ENCODE measurements around the gene YWHAQ. TPM values are rescaled to one million over a fixed set of nuclear protein-coding genes. Genes with fewer than 3 reads are reported as not detected.

YWHAQ gene
- total RNA-seq, 1 donor from 2014 or later, result 335 TPM

DNA sequence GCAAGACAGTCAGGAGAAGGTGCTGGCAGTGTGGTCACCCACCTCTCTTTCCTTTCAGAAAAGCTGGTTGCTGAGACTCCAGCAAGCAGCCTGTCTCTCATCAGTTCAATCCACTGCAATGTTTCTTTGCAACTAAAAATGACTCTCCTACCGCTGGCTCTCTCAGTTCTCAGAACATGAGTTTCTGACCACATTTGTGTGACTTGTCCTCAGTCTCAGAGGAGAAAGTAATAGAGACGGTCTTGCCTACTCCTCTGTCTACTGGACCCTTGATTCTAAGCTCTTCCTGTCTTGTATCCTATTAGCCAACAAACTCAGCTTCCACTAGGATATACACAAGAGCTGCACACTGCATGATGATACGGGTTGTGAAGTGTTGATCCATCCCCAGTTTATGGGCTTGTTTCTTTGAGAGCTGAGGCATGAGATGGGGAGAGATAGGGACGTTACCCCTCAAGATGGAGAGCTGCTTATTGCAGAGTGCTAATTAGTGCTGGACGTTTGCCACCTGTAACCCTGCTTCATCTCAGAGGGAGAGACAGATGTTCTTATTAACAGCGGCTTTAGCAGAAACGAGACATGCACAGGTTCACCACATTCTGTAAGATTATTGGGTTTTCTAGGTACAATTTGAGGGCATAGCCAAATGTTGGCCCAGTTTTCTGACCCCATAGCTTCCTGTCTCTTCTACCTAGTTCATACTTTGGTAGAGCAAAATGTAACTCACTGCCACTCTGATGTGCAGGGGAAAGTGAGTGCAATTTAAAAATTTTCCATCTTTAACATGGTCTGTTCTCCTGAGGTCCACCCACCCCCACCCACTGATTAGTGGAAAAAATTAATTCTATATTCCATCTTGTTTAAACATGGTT lies 32.4 kb upstream of the YWHAQ start:
- intact Hi-C loops (cut with micrococcal nuclease), result no loop called here
- Mint-ChIP-seq H3K4me1 (peaks cover 16% of the 10 kb centered on the region), H3K27me3 (peaks cover 20% of the 10 kb centered on the region), H3K36me3 (ENCODE audit: low read depth) (no peaks in the 10 kb centered on the region), H3K27ac (no peak overlapping the region), H3K4me3 (no peak overlapping the region), H3K9me3 (no peaks in the 10 kb centered on the region)
- no peak for DNase-seq

DNA sequence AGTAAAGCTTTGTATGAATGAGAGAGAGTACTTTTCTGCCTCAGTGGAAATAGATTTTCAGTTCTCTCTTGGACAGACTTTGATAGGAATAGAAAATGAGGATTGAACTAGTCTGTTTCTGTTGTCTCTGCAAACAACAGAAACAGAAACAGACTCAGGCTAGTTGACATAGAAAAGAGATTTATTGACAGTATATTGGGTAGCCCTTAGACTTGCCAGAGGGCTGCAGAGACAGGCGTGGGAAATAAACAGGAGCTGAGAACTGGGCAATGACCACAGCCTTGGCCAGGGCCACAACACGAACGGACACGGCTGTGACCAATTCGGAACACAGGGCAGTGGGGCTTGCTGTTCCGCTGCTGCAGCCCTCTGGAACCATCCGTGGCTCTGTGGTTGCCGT lies 30.5 kb upstream of the YWHAQ start:
- peaks cover 31% of the 10 kb centered on the region for H3K4me1 Mint-ChIP-seq
- intact Hi-C loops (cut with micrococcal nuclease), result no loop called here

DNA sequence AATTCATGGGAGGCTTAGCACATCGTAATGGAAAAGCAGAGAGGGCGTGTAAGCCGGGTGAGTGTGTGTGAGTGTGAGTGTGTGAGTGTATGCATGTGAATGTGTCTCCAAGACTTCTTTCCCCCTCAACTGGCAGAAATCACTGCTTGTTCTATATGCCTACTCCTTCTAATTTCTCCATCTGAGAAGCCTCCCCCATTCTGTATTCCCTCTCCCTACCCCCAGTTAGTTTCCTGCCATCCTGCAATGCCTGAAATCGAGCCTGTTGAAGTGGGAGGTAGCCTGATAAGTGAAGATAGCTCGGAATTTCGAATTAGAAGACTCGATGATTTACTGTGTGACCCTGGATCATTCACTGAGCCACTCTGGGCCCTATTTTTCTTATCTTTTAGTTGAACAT lies 30.0 kb upstream of the YWHAQ start:
- peaks cover 34% of the 10 kb centered on the region for H3K4me1 Mint-ChIP-seq
- intact Hi-C loops (cut with micrococcal nuclease), result no loop called here
- DNase-seq, result no peak
- H3K4me3 Mint-ChIP-seq, result no peak overlapping the region
- H3K27me3 Mint-ChIP-seq, result peaks cover 14% of the 10 kb centered on the region
- H3K27ac Mint-ChIP-seq, result no peak overlapping the region
- H3K9me3 Mint-ChIP-seq, result no peaks in the 10 kb centered on the region
- no peaks in the 10 kb centered on the region for H3K36me3 Mint-ChIP-seq (ENCODE audit: low read depth)

More for the DNA sequence above, 30.5 kb upstream of the YWHAQ start:
- DNase-seq, result no peak
- H3K27ac Mint-ChIP-seq, result no peak overlapping the region
- H3K36me3 Mint-ChIP-seq (ENCODE audit: low read depth), result no peaks in the 10 kb centered on the region
- no peak overlapping the region for H3K4me3 Mint-ChIP-seq
- H3K27me3 Mint-ChIP-seq, result peaks cover 16% of the 10 kb centered on the region
- H3K9me3 Mint-ChIP-seq, result no peaks in the 10 kb centered on the region

GRCh38 chr2:9660154-9660553 lies 29.4 kb upstream of the YWHAQ start:
- Mint-ChIP-seq H3K4me3 (no peak overlapping the region), H3K4me1 (peaks cover 40% of the 10 kb centered on the region), H3K36me3 (ENCODE audit: low read depth) (no peaks in the 10 kb centered on the region), H3K9me3 (no peaks in the 10 kb centered on the region), H3K27me3 (peaks cover 14% of the 10 kb centered on the region), H3K27ac (no peak overlapping the region)
- no peak for DNase-seq
- intact Hi-C loops (cut with micrococcal nuclease), result no loop called here

DNA sequence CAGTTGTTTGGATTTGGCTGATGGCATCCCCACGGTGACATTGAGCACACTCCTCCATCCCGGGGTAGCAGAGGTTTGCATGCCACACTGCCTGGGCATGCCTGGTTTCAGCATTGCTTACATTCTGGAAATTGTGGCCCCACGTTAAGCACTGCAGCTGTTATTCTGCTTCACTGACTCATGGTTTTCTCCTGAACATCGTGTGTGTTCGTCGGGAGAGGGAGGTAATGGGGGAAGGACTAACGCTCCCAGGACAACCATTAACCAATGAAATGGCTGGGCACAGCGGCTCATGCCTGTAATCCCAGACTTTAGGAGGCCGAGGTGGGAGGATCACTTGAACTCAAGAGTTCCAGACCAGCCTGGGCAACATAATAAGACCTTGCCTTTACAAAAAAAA lies 28.2 kb upstream of the YWHAQ start:
- Mint-ChIP-seq H3K4me3 (no peak overlapping the region), H3K27ac (no peak overlapping the region), H3K4me1 (peaks cover 46% of the 10 kb centered on the region), H3K27me3 (peaks cover 7% of the 10 kb centered on the region), H3K36me3 (ENCODE audit: low read depth) (no peaks in the 10 kb centered on the region), H3K9me3 (no peaks in the 10 kb centered on the region)
- DNase-seq, result no peak
- intact Hi-C loops (cut with micrococcal nuclease), result loop anchor here (5.0 kb wide), 1 partner anchor 463 kb away; the partner anchor contains the start of gene RRM2

GRCh38 chr2:9657731-9658130 lies 26.9 kb upstream of the YWHAQ start:
- no peaks in the 10 kb centered on the region for H3K9me3 Mint-ChIP-seq
- H3K27ac Mint-ChIP-seq, result peak overlapping the region; percentile 73
- DNase-seq, result no peak
- H3K4me1 Mint-ChIP-seq, result peaks cover 42% of the 10 kb centered on the region
- H3K36me3 Mint-ChIP-seq (ENCODE audit: low read depth), result no peaks in the 10 kb centered on the region
- intact Hi-C loops (cut with micrococcal nuclease), result loop anchor here (5.0 kb wide), 1 partner anchor 465 kb away; the partner anchor contains the start of gene RRM2
- no peak overlapping the region for H3K4me3 Mint-ChIP-seq
- H3K27me3 Mint-ChIP-seq, result peaks cover 7% of the 10 kb centered on the region

GRCh38 chr2:9657083-9657482 lies 26.3 kb upstream of the YWHAQ start:
- H3K9me3 Mint-ChIP-seq, result peaks cover 6% of the 10 kb centered on the region
- DNase-seq, result no peak
- H3K36me3 Mint-ChIP-seq (ENCODE audit: low read depth), result peaks cover 3% of the 10 kb centered on the region
- intact Hi-C loops (cut with micrococcal nuclease), result loop anchor here (5.0 kb wide), 1 partner anchor 465 kb away; the partner anchor contains the start of gene RRM2
- no peak overlapping the region for H3K4me3 Mint-ChIP-seq
- H3K27me3 Mint-ChIP-seq, result peaks cover 13% of the 10 kb centered on the region
- H3K27ac Mint-ChIP-seq, result peak overlapping the region; percentile 93
- H3K4me1 Mint-ChIP-seq, result peaks cover 46% of the 10 kb centered on the region

DNA sequence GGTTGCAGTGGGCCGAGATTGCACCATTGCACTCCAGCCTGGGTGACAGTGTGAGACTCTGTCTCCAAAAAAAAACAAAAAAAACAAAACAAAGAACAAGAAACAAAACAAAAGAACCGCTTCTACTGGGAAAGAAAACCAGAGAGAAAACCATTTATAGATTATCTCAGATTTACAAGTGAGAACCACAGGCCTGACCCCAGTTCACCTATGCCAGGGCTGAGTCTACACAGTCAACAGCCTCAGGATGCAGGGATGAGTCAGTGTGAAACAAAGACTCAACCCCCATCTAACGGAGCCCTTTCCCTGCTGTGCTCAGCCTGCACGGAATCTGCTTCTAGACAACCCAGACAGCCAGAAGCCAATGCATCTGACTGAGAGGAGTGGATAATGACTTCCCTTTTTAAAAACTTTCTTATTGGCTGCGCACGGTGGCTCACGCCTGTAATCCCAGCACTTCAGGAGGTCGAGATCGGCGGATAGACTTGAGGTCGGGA lies 25.5 kb upstream of the YWHAQ start:
- Mint-ChIP-seq H3K4me1 (peaks cover 46% of the 10 kb centered on the region), H3K4me3 (peak overlapping the region; percentile 25)
- peak; percentile 88 for DNase-seq

GRCh38 chr2:9655441-9656269 lies 24.9 kb upstream of the YWHAQ start:
- H3K4me1 Mint-ChIP-seq, result peaks cover 45% of the 10 kb centered on the region
- peaks cover 16% of the 10 kb centered on the region for H3K27me3 Mint-ChIP-seq
- peak overlapping the region; percentile 25 for H3K4me3 Mint-ChIP-seq
- peaks cover 11% of the 10 kb centered on the region for H3K9me3 Mint-ChIP-seq
- peaks cover 5% of the 10 kb centered on the region for H3K36me3 Mint-ChIP-seq (ENCODE audit: low read depth)
- peak; percentile 87 for DNase-seq
- intact Hi-C loops (cut with micrococcal nuclease), result loop anchor here (1.0 to 5.0 kb wide), 11 partner anchors 14 to 467 kb away; partner anchors contain the start of gene RRM2
- peak overlapping the region; percentile 93 for H3K27ac Mint-ChIP-seq

More for the DNA sequence above, 25.5 kb upstream of the YWHAQ start:
- intact Hi-C loops (cut with micrococcal nuclease), result loop anchor here (1.0 to 5.0 kb wide), 4 partner anchors 42 to 466 kb away; partner anchors contain the start of gene RRM2
- H3K27ac Mint-ChIP-seq, result peak overlapping the region; percentile 93
- H3K36me3 Mint-ChIP-seq (ENCODE audit: low read depth), result peaks cover 5% of the 10 kb centered on the region
- H3K27me3 Mint-ChIP-seq, result peaks cover 16% of the 10 kb centered on the region
- H3K9me3 Mint-ChIP-seq, result peaks cover 9% of the 10 kb centered on the region

GRCh38 chr2:9654452-9655100 lies 23.8 kb upstream of the YWHAQ start:
- Mint-ChIP-seq H3K4me1 (peaks cover 49% of the 10 kb centered on the region), H3K9me3 (peaks cover 13% of the 10 kb centered on the region), H3K27me3 (peaks cover 18% of the 10 kb centered on the region), H3K27ac (peak overlapping the region; percentile 69), H3K36me3 (ENCODE audit: low read depth) (peaks cover 5% of the 10 kb centered on the region), H3K4me3 (no peak overlapping the region)
- intact Hi-C loops (cut with micrococcal nuclease), result loop anchor here (1.0 to 5.0 kb wide), 8 partner anchors 13 to 468 kb away; partner anchors contain the start of gene RRM2
- DNase-seq, result no peak

DNA sequence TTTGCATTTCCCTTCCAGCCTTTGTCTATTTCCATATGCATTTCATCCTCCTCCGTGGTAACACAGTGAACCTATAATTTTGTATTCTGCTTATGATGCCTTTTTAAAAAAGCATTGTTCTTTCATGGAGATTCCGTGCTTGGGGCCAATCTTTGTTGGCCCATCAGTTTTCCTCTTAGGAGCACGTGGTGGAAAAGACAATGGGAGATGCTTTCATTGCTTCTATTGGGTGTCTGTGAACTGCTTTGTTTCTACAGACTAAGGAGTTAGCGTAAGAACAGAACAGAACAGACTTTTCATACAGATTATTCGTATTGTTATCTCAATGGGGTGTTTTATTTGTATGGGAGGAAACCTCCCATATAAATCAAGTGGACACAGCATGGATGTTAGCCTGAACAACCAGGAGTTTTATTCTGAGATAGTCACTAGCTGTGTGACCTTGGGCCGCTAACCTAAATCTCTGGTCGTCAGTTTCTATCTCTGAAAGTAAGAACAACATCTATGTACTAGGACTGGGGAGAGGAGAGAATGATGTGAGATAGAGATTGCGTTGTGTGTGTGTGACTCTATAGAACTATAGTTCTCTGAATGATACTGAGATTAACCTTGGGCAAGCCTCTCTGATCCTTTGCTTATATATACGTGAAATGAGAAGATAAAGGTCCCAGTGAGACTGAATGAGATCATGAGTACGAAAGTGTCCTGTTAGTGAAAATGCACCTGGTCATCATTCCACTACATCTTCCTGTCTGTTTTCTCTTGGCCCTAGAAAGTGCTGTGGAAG lies 22.9 kb upstream of the YWHAQ start:
- H3K4me3 Mint-ChIP-seq, result no peak overlapping the region
- DNase-seq, result no peak
- intact Hi-C loops (cut with micrococcal nuclease), result no loop called here
- H3K4me1 Mint-ChIP-seq, result peaks cover 50% of the 10 kb centered on the region
- H3K9me3 Mint-ChIP-seq, result peaks cover 13% of the 10 kb centered on the region
- H3K27ac Mint-ChIP-seq, result peak overlapping the region; percentile 32
- peaks cover 5% of the 10 kb centered on the region for H3K36me3 Mint-ChIP-seq (ENCODE audit: low read depth)
- peaks cover 18% of the 10 kb centered on the region for H3K27me3 Mint-ChIP-seq

GRCh38 chr2:9652898-9653479 lies 22.2 kb upstream of the YWHAQ start:
- H3K4me1 Mint-ChIP-seq, result peaks cover 49% of the 10 kb centered on the region
- H3K27me3 Mint-ChIP-seq, result peaks cover 18% of the 10 kb centered on the region
- no peak overlapping the region for H3K27ac Mint-ChIP-seq
- peaks cover 5% of the 10 kb centered on the region for H3K36me3 Mint-ChIP-seq (ENCODE audit: low read depth)
- intact Hi-C loops (cut with micrococcal nuclease), result no loop called here
- DNase-seq, result no peak
- H3K9me3 Mint-ChIP-seq, result peaks cover 13% of the 10 kb centered on the region
- no peak overlapping the region for H3K4me3 Mint-ChIP-seq
